T-helper 2 cell treated with Interferon-gamma antibody and Interleukin-4, amounts not matched to agents 100 ng/mL and 5 ng/mL, for 36 hours (primary cell): Measurements from ENCODE around the gene LAPTM4A. TPM values are rescaled to one million over a fixed set of nuclear protein-coding genes. Genes with fewer than 3 reads are reported as not detected.
"Not testable (repeated sequence)": the region's sequence is repeated elsewhere in the genome, so short reads cannot be mapped to it uniquely, and the experiment has no call there.

Experiments
- intact Hi-C: fragments of 100-400 bp; cut with micrococcal nuclease; formaldehyde crosslinking; loops from one replicate; pipeline ENCODE4 v1.15.1; 2023
- total RNA-seq: library from RNA; stranded (reverse); gene quantifications from 2 replicates; pipeline ENCODE4 v1.2.3, GENCODE V29; 2022

The LAPTM4A gene
- total RNA-seq, 1 donor from 2014 or later = 29.3 TPM

- intact Hi-C loops = no loop called here
Observed at GRCh38 chr2:20077411-20077940, 26.0 kb upstream of the LAPTM4A start.

DNA sequence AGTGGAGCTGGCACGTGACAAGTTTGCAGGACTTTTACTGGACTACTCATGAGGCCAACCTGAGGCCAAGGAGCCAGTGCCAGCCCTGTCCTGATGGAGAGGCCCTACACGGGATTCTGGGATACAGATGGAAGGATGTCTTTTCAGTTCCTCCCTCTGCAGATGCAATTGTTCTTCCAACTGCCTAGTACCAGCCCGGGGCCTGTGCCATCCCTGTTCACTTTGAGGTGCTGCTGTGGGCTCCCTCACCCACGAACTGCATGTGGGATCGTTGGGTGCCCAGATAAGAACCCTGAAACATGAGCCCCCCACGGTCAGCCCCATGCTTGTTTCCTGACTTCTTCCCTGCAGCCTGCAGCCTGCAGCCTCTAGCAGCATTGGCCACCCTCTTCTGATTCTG, 25.3 kb upstream of the LAPTM4A start:
- intact Hi-C loops = no loop called here

- intact Hi-C loops = no loop called here
Observed at GRCh38 chr2:20074901-20075300, 23.5 kb upstream of the LAPTM4A start.

GRCh38 chr2:20074046-20074648, 22.7 kb upstream of the LAPTM4A start:
- intact Hi-C loops = not testable (repeated sequence)

DNA sequence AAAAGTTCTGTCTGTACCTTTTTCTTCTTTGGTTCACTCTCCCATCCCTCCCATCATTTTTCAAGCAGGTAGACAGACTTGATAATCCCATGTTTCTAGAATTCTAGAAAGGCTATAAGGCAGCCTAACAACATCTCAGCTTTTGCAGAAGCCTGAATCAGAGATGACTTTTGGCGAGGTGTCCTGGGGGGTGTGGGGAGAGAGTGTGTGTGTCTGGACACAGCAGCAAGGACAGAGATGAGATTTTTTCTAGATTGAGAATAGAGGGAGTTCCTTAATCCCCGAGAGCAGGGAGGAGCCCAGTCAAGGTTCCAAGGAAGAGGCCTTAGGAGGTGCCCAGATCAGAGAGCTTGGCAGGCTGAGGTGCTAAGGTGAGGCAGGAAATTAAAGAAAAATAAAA, 22.0 kb upstream of the LAPTM4A start:
- intact Hi-C loops = no loop called here

GRCh38 chr2:20072436-20073158, 21.2 kb upstream of the LAPTM4A start:
- intact Hi-C loops = no loop called here

- intact Hi-C loops = no loop called here
Observed at GRCh38 chr2:20071397-20072383, 20.3 kb upstream of the LAPTM4A start.

- intact Hi-C loops = no loop called here
Observed at GRCh38 chr2:20069756-20070155, 18.3 kb upstream of the LAPTM4A start.

DNA sequence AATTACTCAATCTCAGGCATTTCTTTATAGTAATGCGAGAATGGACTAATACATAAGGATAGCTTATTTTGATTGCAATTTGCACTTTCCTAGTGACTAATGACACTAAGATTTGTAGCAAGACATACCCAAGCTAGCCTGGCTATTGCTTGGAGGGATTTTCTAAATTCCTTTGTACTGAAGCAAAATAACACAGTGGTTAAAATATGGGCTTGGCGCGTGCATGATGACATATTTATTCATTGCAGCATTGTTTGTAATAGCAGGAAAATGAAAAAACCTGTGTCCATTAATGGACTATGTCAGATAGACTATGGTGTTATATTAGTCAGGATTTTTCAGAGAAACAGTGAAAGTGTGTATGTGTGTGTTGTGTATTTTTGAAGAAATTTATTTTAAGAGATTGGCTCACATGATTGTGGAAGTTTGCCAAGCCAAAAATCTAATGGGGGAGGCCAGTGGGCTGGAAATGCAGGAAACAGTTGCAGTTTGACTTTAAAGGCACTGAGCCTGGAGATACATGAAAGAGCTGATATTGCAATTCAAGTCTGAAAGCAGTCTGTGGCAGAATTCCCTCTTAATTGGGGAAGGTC, 16.7 kb upstream of the LAPTM4A start:
- intact Hi-C loops = no loop called here

DNA sequence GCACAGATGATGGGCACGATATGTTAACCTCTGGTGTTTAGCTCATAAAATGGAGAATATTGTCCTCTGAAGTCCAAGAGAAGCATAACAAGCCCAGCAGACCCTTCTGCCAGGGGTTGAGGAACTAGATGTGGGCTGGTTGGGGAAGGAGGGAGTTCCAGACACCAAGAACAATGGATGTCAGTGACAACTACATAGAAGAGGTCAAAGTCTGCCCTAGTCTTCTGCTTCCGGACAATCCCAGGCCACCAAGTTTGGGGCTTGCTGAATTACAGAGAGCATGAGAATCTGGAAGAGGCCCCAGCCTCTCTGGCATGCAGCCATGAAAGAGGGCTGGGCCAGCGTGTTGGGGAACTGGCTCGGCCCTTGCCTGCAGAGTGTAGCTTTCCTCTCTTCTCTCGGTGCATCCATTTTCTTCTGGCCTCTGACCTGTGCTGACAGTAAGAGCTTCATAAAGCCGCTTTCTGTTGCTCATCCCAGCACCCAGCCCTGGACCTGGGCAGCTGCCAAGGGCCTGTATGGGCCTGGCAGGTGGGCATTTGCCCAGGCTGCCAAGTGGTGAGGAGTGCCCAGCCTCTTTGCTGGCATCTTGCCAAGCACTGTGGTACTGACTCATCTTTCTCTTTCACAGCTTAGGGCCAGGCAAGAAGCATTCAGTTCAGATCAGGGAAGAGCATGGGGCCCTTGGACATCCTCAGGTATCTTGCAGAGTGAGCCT, 14.6 kb upstream of the LAPTM4A start:
- intact Hi-C loops = no loop called here

- intact Hi-C loops = no loop called here
Observed at GRCh38 chr2:20064841-20065240, 13.4 kb upstream of the LAPTM4A start.

DNA sequence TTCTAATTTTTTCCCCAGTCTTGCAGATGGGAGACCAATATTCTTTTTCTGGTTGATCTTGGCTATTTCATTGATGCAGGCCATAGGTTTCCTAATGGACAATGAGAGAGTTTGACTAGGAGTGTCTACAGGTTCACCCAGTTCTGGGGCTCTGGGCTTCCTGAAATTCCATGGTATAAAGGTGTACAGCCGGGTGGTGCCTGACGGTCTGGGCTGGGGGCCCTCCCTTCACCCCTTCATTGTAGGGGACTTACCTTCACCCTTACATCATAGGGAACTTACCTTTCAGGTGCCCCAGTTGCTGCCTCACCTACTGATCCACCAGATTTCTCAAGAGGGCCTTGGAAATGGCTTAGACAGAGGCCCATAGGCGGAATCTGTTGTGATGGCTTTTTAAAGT, 13.0 kb upstream of the LAPTM4A start:
- intact Hi-C loops = no loop called here

DNA sequence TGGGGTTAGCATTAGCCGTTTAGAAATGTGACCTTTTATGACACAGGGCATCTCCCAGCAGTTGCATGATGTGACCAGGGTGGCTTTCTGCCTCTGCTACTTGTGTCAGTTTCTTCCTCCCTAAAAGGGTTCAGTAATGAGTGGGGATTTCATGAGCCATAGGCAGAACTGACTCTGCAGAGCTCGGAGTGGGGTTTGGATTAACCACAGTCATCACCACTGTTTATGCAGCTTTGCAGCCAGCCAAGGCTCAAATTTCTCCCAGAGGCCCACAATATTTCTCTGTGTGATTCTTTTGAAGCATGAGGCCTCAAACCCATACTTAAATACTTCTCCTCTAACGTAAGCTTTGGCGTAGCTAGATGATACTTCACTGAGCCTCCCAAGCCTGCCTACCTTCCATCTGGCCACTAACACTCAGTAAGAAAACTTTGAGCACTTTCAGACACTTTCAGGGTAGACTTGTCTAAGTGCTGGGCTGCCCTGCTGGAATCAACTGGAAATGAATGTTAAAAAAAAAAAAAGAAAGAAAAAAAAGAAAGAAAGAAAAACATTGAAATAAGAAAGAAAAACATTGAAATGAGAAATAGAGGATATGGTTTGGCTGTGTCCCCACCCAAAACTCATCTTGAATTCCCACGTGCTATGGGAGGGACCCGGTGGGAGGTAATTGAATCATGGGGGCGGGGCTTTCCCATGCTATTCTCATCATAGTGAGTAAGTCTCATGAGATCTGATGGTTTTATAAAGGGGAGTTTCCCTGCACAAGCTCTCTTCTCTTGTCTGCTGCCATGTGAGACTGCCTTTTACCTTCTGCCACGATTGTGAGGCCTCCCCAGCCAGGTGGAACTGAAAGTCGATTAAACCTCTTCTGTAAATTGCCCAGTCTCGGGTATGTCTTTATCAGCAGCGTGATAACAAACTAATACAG, 11.5 kb upstream of the LAPTM4A start:
- intact Hi-C loops = no loop called here

GRCh38 chr2:20061940-20062339, 10.5 kb upstream of the LAPTM4A start:
- intact Hi-C loops = no loop called here

GRCh38 chr2:20061476-20061875, 10.0 kb upstream of the LAPTM4A start:
- intact Hi-C loops = no loop called here

GRCh38 chr2:20060106-20060505, 8.7 kb upstream of the LAPTM4A start:
- intact Hi-C loops = no loop called here

GRCh38 chr2:20057268-20057667, 5.8 kb upstream of the LAPTM4A start:
- intact Hi-C loops = no loop called here

- intact Hi-C loops = loop anchor here (5.0 kb wide), 2 partner anchors 312 to 767 kb away; partner anchors contain the start of gene LDAH
Observed at GRCh38 chr2:20054931-20055330, 3.5 kb upstream of the LAPTM4A start.

GRCh38 chr2:20054119-20054518, 2.7 kb upstream of the LAPTM4A start:
- intact Hi-C loops = loop anchor here (5.0 kb wide), 2 partner anchors 313 to 768 kb away; partner anchors contain the start of gene LDAH
